Mammary epithelial cell (primary cell): ENCODE data around the gene RCSD1.

Experiments used
- CTCF ChIP-seq, 2 donors: IDR thresholded peaks in 1 of 2; conservative IDR thresholded peaks in 1 of 2; 2 replicates each; pipeline ENCODE4 v1.5.1; 2011 to 2012; ENCODE audit warnings: inconsistent platforms in 2 of 2, low read length in 2 of 2, mild to moderate bottlenecking in 2 of 2, control low read depth in 1 of 2, low read depth in 1 of 2; ENCODE audit not compliant: insufficient read depth in 1 of 2; ENCODE audit errors: extremely low read depth in 1 of 2
- EZH2 ChIP-seq: IDR thresholded peaks from 2 replicates; pipeline ENCODE4 v1.6.1; 2012; ENCODE audit warnings: low read length, inconsistent platforms, borderline replicate concordance

GRCh38 chr1:167673265-167673664 is 43.2 kb downstream of the RCSD1 start:
- TF ChIP-seq CTCF (conservative IDR thresholded peaks at IDR 0.05 in 1 of 2, IDR thresholded peaks at IDR 0.05 in 1 of 2; ENCODE audit: extremely low read depth in 1 of 2, insufficient read depth in 1 of 2, low read depth in 1 of 2, low read length in 2 of 2) (no peak), EZH2 (no peak)
